Activated CD4-positive, alpha-beta T cell treated with anti-CD3 and anti-CD28 coated beads, Interleukin-2, amount 50 U/mL, for 16 hours (primary cell): ENCODE measurements around the gene IFRD2.
"Not testable (repeated sequence)": the region's sequence is repeated elsewhere in the genome, so short reads cannot be mapped to it uniquely, and the experiment has no call there.

Experiments used
- DNase-seq: peaks from one replicate; pipeline ENCODE4 v3.0.0-alpha.2; 2020

IFRD2 gene

GRCh38 chr3:50278880-50279224 lies 13.4 kb downstream of the IFRD2 start, which contains the start of gene LSMEM2:
Gene LSMEM2 (plus strand): TSS chr3:50279087. CDS start chr3:50279114, 27 bp downstream.
- no peak for DNase-seq

- no peak for DNase-seq
Measured at GRCh38 chr3:50278123-50278879, 13.9 kb downstream of the IFRD2 start.

- no peak for DNase-seq
Measured at GRCh38 chr3:50276762-50277101, 15.5 kb downstream of the IFRD2 start.

GRCh38 chr3:50275996-50276761 lies 16.1 kb downstream of the IFRD2 start:
- peak; percentile 42 for DNase-seq

GRCh38 chr3:50275141-50275995 lies 16.9 kb downstream of the IFRD2 start:
- no peak for DNase-seq

- DNase-seq, result peak; percentile 80
Measured at GRCh38 chr3:50274371-50275104, 17.7 kb downstream of the IFRD2 start.

GRCh38 chr3:50273689-50274065 lies 18.6 kb downstream of the IFRD2 start:
- DNase-seq, result no peak

GRCh38 chr3:50272911-50273688 lies 19.1 kb downstream of the IFRD2 start:
- DNase-seq, result peak; percentile 92

GRCh38 chr3:50272538-50272910 lies 19.7 kb downstream of the IFRD2 start:
- DNase-seq, result not testable (repeated sequence)

GRCh38 chr3:50271314-50271936 lies 20.8 kb downstream of the IFRD2 start:
- DNase-seq, result no peak

GRCh38 chr3:50270422-50271224 lies 21.6 kb downstream of the IFRD2 start:
- DNase-seq, result no peak

- no peak for DNase-seq
Measured at GRCh38 chr3:50269977-50270413, 22.2 kb downstream of the IFRD2 start.

GRCh38 chr3:50269460-50269859 lies 22.8 kb downstream of the IFRD2 start:
- DNase-seq, result no peak

GRCh38 chr3:50268703-50269451 lies 23.4 kb downstream of the IFRD2 start, which contains the start of gene SEMA3B:
Gene SEMA3B (plus strand): TSS chr3:50269147. CDS start chr3:50269241, 94 bp downstream.
- DNase-seq, result no peak

- DNase-seq, result no peak
Measured at GRCh38 chr3:50268276-50268675, 24.0 kb downstream of the IFRD2 start.

GRCh38 chr3:50267280-50267913 lies 24.8 kb downstream of the IFRD2 start:
- no peak for DNase-seq

GRCh38 chr3:50266836-50267235 lies 25.4 kb downstream of the IFRD2 start:
- no peak for DNase-seq

- no peak for DNase-seq
Measured at GRCh38 chr3:50266017-50266416, 26.2 kb downstream of the IFRD2 start.

- no peak for DNase-seq
Measured at GRCh38 chr3:50265571-50265970, 26.7 kb downstream of the IFRD2 start.
